Lung (tissue), 12 donors: ENCODE measurements around the gene CD247. TPM values are rescaled to one million over a fixed set of nuclear protein-coding genes. Genes with fewer than 3 reads are reported as not detected.

Source experiments
- ATAC-seq: fragments of 200-7000 bp; cut with Tn5 transposase; one replicate; pipeline ENCODE4 v1.9.1; 2020; ENCODE audit warnings: moderate number of reproducible peaks; ENCODE audit not compliant: insufficient read depth, low FRiP score
- DNase-seq, 3 donors: peaks; one replicate each; pipeline ENCODE4 v3.0.0-alpha.2; 2013 to 2017
- H3K27ac ChIP-seq, 2 donors: one replicate each; pipeline ENCODE4 v1.5.1; 2013; ENCODE audit warnings: mild to moderate bottlenecking in 2 of 2, moderate library complexity in 2 of 2, control low read depth in 1 of 2, inconsistent platforms in 1 of 2, low read depth in 1 of 2, low read length in 1 of 2
- H3K27me3 ChIP-seq, 3 donors: one replicate each; pipeline ENCODE4 v1.5.1; 2013; ENCODE audit warnings: low read length in 2 of 3; ENCODE audit not compliant: control insufficient read depth in 3 of 3, insufficient read depth in 3 of 3
- H3K36me3 ChIP-seq, 4 donors: one replicate each; pipeline ENCODE4 v1.5.1; 2013; ENCODE audit warnings: low read length in 4 of 4, mild to moderate bottlenecking in 1 of 4, moderate library complexity in 1 of 4; ENCODE audit not compliant: control insufficient read depth in 4 of 4, insufficient read depth in 4 of 4
- H3K4me1 ChIP-seq, 5 donors: one replicate each; pipeline ENCODE4 v1.5.1; 2013; ENCODE audit warnings: low read length in 5 of 5, mild to moderate bottlenecking in 2 of 5, moderate library complexity in 1 of 5; ENCODE audit not compliant: control insufficient read depth in 5 of 5, insufficient read depth in 5 of 5
- H3K4me3 ChIP-seq: one replicate; pipeline ENCODE4 v1.5.1; 2013; ENCODE audit warnings: mild to moderate bottlenecking, control low read depth, moderate library complexity
- H3K9ac ChIP-seq, 2 donors: one replicate each; pipeline ENCODE4 v1.5.1; 2013; ENCODE audit warnings: low read length in 2 of 2, control low read depth in 1 of 2; ENCODE audit not compliant: insufficient read depth in 1 of 2
- H3K9me3 ChIP-seq, 4 donors: one replicate each; pipeline ENCODE4 v1.5.1; 2013; ENCODE audit warnings: low read length in 3 of 4, mild to moderate bottlenecking in 1 of 4, moderate library complexity in 1 of 4; ENCODE audit not compliant: control insufficient read depth in 4 of 4, insufficient read depth in 3 of 4
- WGBS, 2 donors: extraction: QIAGEN DNeasy Blood & Tissue Kit; methylation state at CpG; one replicate each; pipeline ENCODE4 v1.1.7; 2013; 5-methylcytosine and 5-hydroxymethylcytosine counted together
- polyA plus RNA-seq, 2 donors: library from polyadenylated mRNA; stranded (reverse); fragments of 200-250 nt; gene quantifications; one replicate each; pipeline ENCODE4 v1.2.1, GENCODE V29; 2013
- total RNA-seq, 2 donors: library from RNA; depleted of rRNA in 1 of 2; stranded (reverse); fragments of >200 nt in 1 of 2; gene quantifications; one replicate each; pipeline ENCODE4 v1.2.1, GENCODE V29; 2014 to 2021
- TF ChIP-seq, protein P1 (sequence below): IDR thresholded peaks from 2 replicates; pipeline ENCODE4 v1.5.1; 2012; ENCODE audit warnings: mild to moderate bottlenecking; ENCODE audit errors: control extremely low read depth, extremely low read depth
- donor health status: control.
- donor health status: control.
- donor health status: Bipolar disorder and iron deficiency.
- donor health status: healthy.
- donor health status: DM: yes; HTN: yes; CAD: no.

CD247 gene
- total and polyA plus RNA-seq, 4 donors: 3.4 to 5.9 (median 3.8) TPM

DNA sequence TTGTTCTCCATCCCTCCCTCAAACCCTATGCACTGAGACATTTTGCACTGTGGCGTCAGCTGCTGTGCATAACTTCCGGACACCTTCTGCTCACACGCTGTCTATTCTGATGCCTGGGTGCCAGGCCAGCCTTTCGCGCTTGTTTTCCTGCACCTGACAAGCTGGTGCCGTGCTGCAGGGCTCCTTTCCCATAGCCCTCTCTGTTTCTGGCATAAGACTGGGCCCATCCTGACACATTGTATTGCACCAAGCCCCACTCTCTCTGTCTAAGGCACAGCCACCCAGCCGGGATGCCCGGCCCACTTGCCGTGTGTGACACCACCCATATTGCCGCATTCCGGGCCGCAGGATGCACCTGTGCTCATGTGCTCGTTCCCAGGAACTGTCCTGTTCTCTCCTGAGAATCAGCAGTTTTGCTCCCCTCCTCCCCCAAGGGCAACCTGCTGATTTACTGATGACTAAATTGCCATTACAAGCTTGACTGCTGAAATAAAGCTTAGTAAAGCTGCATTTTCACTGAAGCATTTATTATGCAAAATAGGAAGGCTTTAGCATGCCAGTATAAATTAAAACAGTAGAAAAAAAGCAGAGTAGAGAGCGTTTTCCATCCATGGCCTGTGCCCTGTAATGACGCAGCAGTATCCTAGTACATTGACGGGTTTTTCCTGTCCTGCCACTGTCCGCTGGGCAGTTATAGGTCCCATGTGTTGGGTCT lies 88.0 kb downstream of the CD247 start:
- Histone ChIP-seq H3K9ac (no peak overlapping the region), H3K36me3 (peaks cover 0 to under 1% (median 0%) of the 10 kb centered on the region in 4 donors), H3K9me3 (no peaks in the 10 kb centered on the region), H3K4me1 (peaks cover 0 to 2% (median 0%) of the 10 kb centered on the region in 5 donors), H3K4me3 (no peak overlapping the region), H3K27me3 (no peaks in the 10 kb centered on the region), H3K27ac (no peak overlapping the region)
- TF ChIP-seq, protein P1, sequence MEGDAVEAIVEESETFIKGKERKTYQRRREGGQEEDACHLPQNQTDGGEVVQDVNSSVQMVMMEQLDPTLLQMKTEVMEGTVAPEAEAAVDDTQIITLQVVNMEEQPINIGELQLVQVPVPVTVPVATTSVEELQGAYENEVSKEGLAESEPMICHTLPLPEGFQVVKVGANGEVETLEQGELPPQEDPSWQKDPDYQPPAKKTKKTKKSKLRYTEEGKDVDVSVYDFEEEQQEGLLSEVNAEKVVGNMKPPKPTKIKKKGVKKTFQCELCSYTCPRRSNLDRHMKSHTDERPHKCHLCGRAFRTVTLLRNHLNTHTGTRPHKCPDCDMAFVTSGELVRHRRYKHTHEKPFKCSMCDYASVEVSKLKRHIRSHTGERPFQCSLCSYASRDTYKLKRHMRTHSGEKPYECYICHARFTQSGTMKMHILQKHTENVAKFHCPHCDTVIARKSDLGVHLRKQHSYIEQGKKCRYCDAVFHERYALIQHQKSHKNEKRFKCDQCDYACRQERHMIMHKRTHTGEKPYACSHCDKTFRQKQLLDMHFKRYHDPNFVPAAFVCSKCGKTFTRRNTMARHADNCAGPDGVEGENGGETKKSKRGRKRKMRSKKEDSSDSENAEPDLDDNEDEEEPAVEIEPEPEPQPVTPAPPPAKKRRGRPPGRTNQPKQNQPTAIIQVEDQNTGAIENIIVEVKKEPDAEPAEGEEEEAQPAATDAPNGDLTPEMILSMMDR: no peak
- ATAC-seq (no peak), DNase-seq (no peak)
- 88 to 91% methylated on average over 17 of the region's 17 CpGs for WGBS, 2 donors

DNA sequence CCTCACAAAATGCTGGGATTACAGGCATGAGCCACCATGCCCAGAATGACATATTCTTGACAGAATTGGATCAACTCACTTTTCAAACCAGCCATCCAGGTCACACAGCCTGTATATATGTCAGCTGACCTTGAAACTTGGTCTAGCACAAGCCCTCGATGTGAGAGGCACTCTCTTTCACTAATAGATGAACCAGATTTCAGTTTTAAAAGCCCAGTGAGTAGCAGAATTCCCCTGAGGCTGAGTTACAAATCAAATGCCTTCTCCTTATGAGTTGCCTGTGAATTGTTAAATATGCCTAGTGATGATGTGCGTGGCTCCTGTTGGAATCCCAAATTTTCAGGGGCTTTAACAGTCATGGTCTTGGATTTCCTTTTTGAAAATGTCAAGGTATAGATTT lies 88.7 kb downstream of the CD247 start:
- no peak overlapping the region for H3K4me3 ChIP-seq
- TF ChIP-seq, protein P1: no peak
- peaks cover 0 to 2% (median 0%) of the 10 kb centered on the region in 4 donors for H3K36me3 ChIP-seq
- H3K9me3 ChIP-seq: no peaks in the 10 kb centered on the region
- H3K9ac ChIP-seq: no peak overlapping the region
- peaks cover 0 to 2% (median 0%) of the 10 kb centered on the region in 5 donors for H3K4me1 ChIP-seq
- no peak overlapping the region for H3K27ac ChIP-seq
- H3K27me3 ChIP-seq: no peaks in the 10 kb centered on the region
- 79 to 87% methylated on average over 2 of the region's 2 CpGs for WGBS, 2 donors
- DNase-seq (no peak), ATAC-seq (no peak)

DNA sequence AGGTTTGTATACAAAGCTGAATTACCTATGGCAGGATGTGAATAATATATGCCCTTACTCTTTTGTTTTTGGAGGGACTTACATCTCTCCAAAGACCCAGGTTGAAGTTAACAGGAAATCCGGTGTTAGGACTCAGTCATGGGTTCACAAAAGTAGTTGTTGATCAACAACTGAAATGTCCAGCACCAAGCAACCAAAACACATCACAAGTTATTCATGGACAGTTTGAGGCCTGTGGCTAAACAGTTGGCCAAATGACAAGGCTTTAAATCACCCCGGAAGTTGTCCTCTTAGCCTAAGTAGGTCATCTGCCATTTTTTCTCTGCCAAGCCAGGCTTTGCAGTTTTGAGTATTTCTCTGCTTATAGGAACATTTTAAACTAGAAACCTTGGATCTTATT lies 89.9 kb downstream of the CD247 start:
- no peaks in the 10 kb centered on the region for H3K9me3 ChIP-seq
- no peak overlapping the region for H3K9ac ChIP-seq
- ATAC-seq: no peak
- TF ChIP-seq, protein P1: no peak
- no peaks in the 10 kb centered on the region for H3K27me3 ChIP-seq
- DNase-seq: peak in 2 of 3 donors; percentile 52 to 57
- H3K4me1 ChIP-seq: peaks cover 0 to 2% (median 0%) of the 10 kb centered on the region in 5 donors
- no peak overlapping the region for H3K4me3 ChIP-seq
- H3K27ac ChIP-seq: no peak overlapping the region
- peaks cover 0 to 4% (median under 1%) of the 10 kb centered on the region in 4 donors for H3K36me3 ChIP-seq
- 54 to 77% methylated on average over 2 of the region's 2 CpGs for whole genome bisulfite sequencing, 2 donors

DNA sequence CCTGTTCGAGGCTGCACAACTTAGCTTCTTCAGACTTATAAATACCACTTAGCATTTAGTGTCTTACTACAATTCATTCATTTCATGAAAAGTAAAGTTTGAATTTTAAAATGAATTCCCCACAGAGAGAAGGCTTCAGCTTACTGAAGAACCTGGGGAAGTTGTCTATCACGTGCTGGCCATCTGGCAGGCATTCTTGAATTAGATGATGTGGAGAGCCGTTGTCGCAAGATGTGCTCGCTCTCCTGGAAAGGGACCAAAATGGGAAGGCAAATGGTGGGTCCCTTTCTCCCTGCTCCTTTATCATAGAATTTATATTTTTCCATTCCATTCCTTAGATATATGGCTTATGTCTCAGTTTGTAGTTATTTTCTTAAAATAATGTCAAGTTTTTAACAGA lies 90.5 kb downstream of the CD247 start:
- H3K4me3 ChIP-seq: no peak overlapping the region
- H3K9me3 ChIP-seq: no peaks in the 10 kb centered on the region
- peaks cover 0 to 2% (median 0%) of the 10 kb centered on the region in 5 donors for H3K4me1 ChIP-seq
- ATAC-seq (no peak), DNase-seq (peak in 2 of 3 donors; percentile 36 to 42)
- H3K27ac ChIP-seq: no peak overlapping the region
- no peak overlapping the region for H3K9ac ChIP-seq
- 62 to 74% methylated on average over 5 of the region's 5 CpGs for WGBS, 2 donors
- peaks cover 0 to 4% (median under 1%) of the 10 kb centered on the region in 4 donors for H3K36me3 ChIP-seq
- no peaks in the 10 kb centered on the region for H3K27me3 ChIP-seq
- TF ChIP-seq, protein P1: no peak
